ENCODE results near the gene NDUFB6.
"Not testable (repeated sequence)": the region's sequence is repeated elsewhere in the genome, so short reads cannot be mapped to it uniquely, and the experiment has no call there.

Gene NDUFB6

GRCh38 chr9:32524558-32524891 lies 48.4 kb downstream of the NDUFB6 start:
- Mint-ChIP-seq H3K27ac (peak overlapping the region; percentile 93), H3K4me3 (peak overlapping the region; percentile 49), H3K36me3 (peaks cover 16% of the 10 kb centered on the region), H3K4me1 (peaks cover 23% of the 10 kb centered on the region)
- H3K9me3 Mint-ChIP-seq; H3K27me3 Mint-ChIP-seq; DNase-seq (ENCODE audit: low spot score in 2 of 2); ATAC-seq (ENCODE audit: low read depth): not testable (repeated sequence)

- Mint-ChIP-seq H3K27me3 (no peaks in the 10 kb centered on the region), H3K27ac (peak overlapping the region; percentile 9), H3K36me3 (peaks cover 19% of the 10 kb centered on the region), H3K4me1 (peaks cover 23% of the 10 kb centered on the region), H3K9me3 (peaks cover 7% of the 10 kb centered on the region), H3K4me3 (peak overlapping the region; percentile 6)
- DNase-seq (ENCODE audit: low spot score in 2 of 2) (no peak), ATAC-seq (ENCODE audit: low read depth) (no peak)
Measured at GRCh38 chr9:32523910-32524309, 49.0 kb downstream of the NDUFB6 start.

GRCh38 chr9:32518276-32518675 lies 54.7 kb downstream of the NDUFB6 start:
- peaks cover 7% of the 10 kb centered on the region for H3K9me3 Mint-ChIP-seq
- H3K36me3 Mint-ChIP-seq, result peaks cover 34% of the 10 kb centered on the region
- H3K27ac Mint-ChIP-seq, result no peak overlapping the region

GRCh38 chr9:32516241-32516640 lies 56.7 kb downstream of the NDUFB6 start:
- Mint-ChIP-seq H3K27ac (no peak overlapping the region), H3K4me1 (peaks cover 28% of the 10 kb centered on the region)

More at GRCh38 chr9:32518276-32518675, 54.7 kb downstream of the NDUFB6 start:
- no peak overlapping the region for H3K4me3 Mint-ChIP-seq
- no peak for DNase-seq (ENCODE audit: low spot score in 2 of 2)
- H3K27me3 Mint-ChIP-seq, result no peaks in the 10 kb centered on the region
- peaks cover 17% of the 10 kb centered on the region for H3K4me1 Mint-ChIP-seq
- no peak for ATAC-seq (ENCODE audit: low read depth)

GRCh38 chr9:32508728-32509127 lies 64.2 kb downstream of the NDUFB6 start:
- ATAC-seq (ENCODE audit: low read depth) (no peak), DNase-seq (ENCODE audit: low spot score in 2 of 2) (no peak)
- Mint-ChIP-seq H3K4me1 (peaks cover 39% of the 10 kb centered on the region), H3K27me3 (no peaks in the 10 kb centered on the region), H3K4me3 (no peak overlapping the region), H3K9me3 (no peaks in the 10 kb centered on the region), H3K36me3 (peaks cover 7% of the 10 kb centered on the region), H3K27ac (peak overlapping the region; percentile 11)

More at GRCh38 chr9:32516241-32516640, 56.7 kb downstream of the NDUFB6 start:
- Mint-ChIP-seq H3K36me3 (peaks cover 26% of the 10 kb centered on the region), H3K9me3 (peaks cover 6% of the 10 kb centered on the region), H3K4me3 (no peak overlapping the region), H3K27me3 (no peaks in the 10 kb centered on the region)
- DNase-seq (ENCODE audit: low spot score in 2 of 2) (no peak), ATAC-seq (ENCODE audit: low read depth) (no peak)

GRCh38 chr9:32503008-32503407 lies 70.0 kb downstream of the NDUFB6 start:
- H3K4me1 Mint-ChIP-seq, result peaks cover 4% of the 10 kb centered on the region

More at GRCh38 chr9:32503008-32503407, 70.0 kb downstream of the NDUFB6 start:
- Mint-ChIP-seq H3K4me3 (no peak overlapping the region), H3K9me3 (no peaks in the 10 kb centered on the region), H3K27ac (no peak overlapping the region), H3K27me3 (no peaks in the 10 kb centered on the region), H3K36me3 (peaks cover 17% of the 10 kb centered on the region)
- DNase-seq (ENCODE audit: low spot score in 2 of 2), result no peak
- ATAC-seq (ENCODE audit: low read depth), result no peak

All from memory B cell (primary cell).